ENCODE data around the gene ITPKC.

GRCh38 chr19:40700083-40700482 lies 16.8 kb upstream of the ITPKC start:
- no peak for TF ChIP-seq CTCF (IDR thresholded peaks at IDR 0.05; ENCODE audit: poor library complexity, severe bottlenecking)
- no peak for TF ChIP-seq RAD21 (conservative IDR thresholded peaks at IDR 0.05)
- no peak for TF ChIP-seq EZH2 (IDR thresholded peaks at IDR 0.05; ENCODE audit: borderline replicate concordance, insufficient read depth, low read length, poor library complexity, severe bottlenecking)
- no peak for TF ChIP-seq EP300 (conservative IDR thresholded peaks at IDR 0.05; ENCODE audit: poor library complexity, severe bottlenecking)
- no peak for TF ChIP-seq SMC3 (conservative IDR thresholded peaks at IDR 0.05; ENCODE audit: poor library complexity)
- TF ChIP-seq TAF1 (IDR thresholded peaks at IDR 0.05; ENCODE audit: low read depth), result no peak
- TF ChIP-seq POLR2AphosphoS5 (IDR thresholded peaks at IDR 0.05), result no peak
- no peak for TF ChIP-seq REST (IDR thresholded peaks at IDR 0.05; ENCODE audit: borderline replicate concordance)

Data from neural cell (in vitro differentiated cells).